HL-60 (cell line): ENCODE data around the gene UNC119.

Experiments used
- DNase-seq, 2 experiments: peaks; one replicate each; pipeline ENCODE4 v3.0.0-alpha.2; 2010 to 2020; ENCODE audit warnings: low read depth in 1 of 2, low spot score in 1 of 2
- H3K27ac ChIP-seq: fragments of 250-450 bp; sonication (Bioruptor Pico); replicated peaks from 2 replicates; pipeline ENCODE4 v1.5.1; 2020; ENCODE audit warnings: mild to moderate bottlenecking, moderate library complexity
- H3K27me3 ChIP-seq: fragments of 250-450 bp; sonication (Bioruptor Pico); 2 replicates; pipeline ENCODE4 v1.5.1; 2021; ENCODE audit warnings: mild to moderate bottlenecking, moderate library complexity; ENCODE audit not compliant: insufficient read depth, poor library complexity, severe bottlenecking
- H3K4me3 ChIP-seq: replicated peaks from 2 replicates; pipeline ENCODE4 v1.5.1; 2011; ENCODE audit warnings: mild to moderate bottlenecking, control low read depth, low read length; ENCODE audit not compliant: insufficient read depth
- CTCF ChIP-seq: IDR thresholded peaks from one replicate; pipeline ENCODE4 v1.5.1; 2011; ENCODE audit warnings: low read length, control low read depth, inconsistent platforms; ENCODE audit not compliant: insufficient read depth
- GABPA ChIP-seq: IDR thresholded peaks from 2 replicates; pipeline ENCODE4 v1.6.1; 2012; ENCODE audit warnings: low read depth
- POLR2AphosphoS5 ChIP-seq: IDR thresholded peaks from 2 replicates; pipeline ENCODE4 v1.6.1; 2012; ENCODE audit warnings: low read depth
- REST ChIP-seq: IDR thresholded peaks from 2 replicates; pipeline ENCODE4 v1.6.1; 2012; ENCODE audit warnings: low read depth; ENCODE audit not compliant: insufficient replicate concordance
- SPI1 ChIP-seq: IDR thresholded peaks from 2 replicates; pipeline ENCODE4 v1.6.1; 2012; ENCODE audit warnings: low read depth, mild to moderate bottlenecking, borderline replicate concordance

Gene UNC119

GRCh38 chr17:28549236-28550132 is 2.9 kb downstream of the UNC119 start:
- no peak for TF ChIP-seq CTCF
- TF ChIP-seq SPI1 = peak; percentile 79
- no peak overlapping the region for H3K4me3 ChIP-seq
- peak; percentile 62 to 63 for DNase-seq
- H3K27me3 ChIP-seq = no peaks in the 10 kb centered on the region
- H3K27ac ChIP-seq = peak overlapping the region; percentile 50

GRCh38 chr17:28548417-28549130 is 3.9 kb downstream of the UNC119 start:
- TF ChIP-seq GABPA (no peak), POLR2AphosphoS5 (no peak)
- H3K27me3 ChIP-seq = no peaks in the 10 kb centered on the region
- DNase-seq = no peak
- H3K27ac ChIP-seq = no peak overlapping the region
- no peak overlapping the region for H3K4me3 ChIP-seq

GRCh38 chr17:28547623-28548416 is 4.6 kb downstream of the UNC119 start:
- Histone ChIP-seq H3K27ac (peak overlapping the region; percentile 64), H3K4me3 (peak overlapping the region; percentile 39), H3K27me3 (no peaks in the 10 kb centered on the region)
- peak; percentile 88 to 91 for DNase-seq
- peak; percentile 51 for TF ChIP-seq POLR2AphosphoS5
- peak; percentile 63; the same call in 1 of the 2 replicates for TF ChIP-seq SPI1
- TF ChIP-seq REST = peak; percentile 45
- TF ChIP-seq GABPA = peak; percentile 58; the same call in 1 of the 2 replicates
- TF ChIP-seq CTCF = peak; percentile 91

- Histone ChIP-seq H3K27ac (peak overlapping the region; percentile 64), H3K4me3 (no peak overlapping the region)
These were observed 5.3 kb downstream of the UNC119 start for GRCh38 chr17:28547096-28547622.

More at GRCh38 chr17:28547096-28547622, 5.3 kb downstream of the UNC119 start:
- no peak for DNase-seq
- no peaks in the 10 kb centered on the region for H3K27me3 ChIP-seq
- TF ChIP-seq REST (no peak), CTCF (no peak), GABPA (no peak), POLR2AphosphoS5 (no peak), SPI1 (no peak)
